CD4-positive, alpha-beta T cell (primary cell): ENCODE data around the gene BMF. TPM values are rescaled to one million over a fixed set of nuclear protein-coding genes. Genes with fewer than 3 reads are reported as not detected.
"Not testable (repeated sequence)": the region's sequence is repeated elsewhere in the genome, so short reads cannot be mapped to it uniquely, and the experiment has no call there.

Experiments
- ATAC-seq: fragments of 200-7000 bp; cut with Tn5 transposase; one replicate; pipeline ENCODE4 v1.10.0; 2022; ENCODE audit warnings: mild to moderate bottlenecking; ENCODE audit not compliant: poor library complexity
- CTCF ChIA-PET: fragments of 350-600 bp; sonication (Branson Sonifier 250); formaldehyde crosslinking; loops from one replicate; lab custom pipeline; 2021; ENCODE audit warnings: antibody characterized with exemption, inconsistent platforms; lab: Charles Lee
- POLR2A ChIA-PET: fragments of 350-600 bp; sonication (Branson Sonifier 250); formaldehyde crosslinking; loops from one replicate; lab custom pipeline; 2021; ENCODE audit warnings: antibody characterized with exemption, inconsistent platforms; lab: Charles Lee
- DNase-seq, 14 experiments: peaks; one replicate each; pipeline ENCODE4 v3.0.0-alpha.2; 2013 to 2020; ENCODE audit warnings: mixed read lengths in 2 of 14
- H3K27ac ChIP-seq, 2 donors: one replicate each; pipeline versions ENCODE4 v1.5.1 to v1.7.0; 2013; ENCODE audit warnings: low read length in 2 of 2, low read depth in 1 of 2, mild to moderate bottlenecking in 1 of 2
- H3K27me3 ChIP-seq, 2 experiments: 1 replicate in 1 of 2; 2 replicates in 1 of 2; pipeline versions ENCODE4 v1.6.1 to v1.7.0; 2013; ENCODE audit warnings: low read length in 2 of 2, control low read depth in 1 of 2, mild to moderate bottlenecking in 1 of 2, moderate library complexity in 1 of 2; ENCODE audit not compliant: insufficient read depth in 2 of 2, control insufficient read depth in 1 of 2
- H3K36me3 ChIP-seq: one replicate; pipeline ENCODE4 v1.6.1; 2013; ENCODE audit warnings: low read length, control low read depth; ENCODE audit not compliant: insufficient read depth
- H3K4me1 ChIP-seq: one replicate; pipeline ENCODE4 v1.6.1; 2013; ENCODE audit warnings: low read length, control low read depth; ENCODE audit not compliant: insufficient read depth
- H3K4me3 ChIP-seq: one replicate; pipeline ENCODE4 v1.5.1; 2013; ENCODE audit warnings: mild to moderate bottlenecking, low read length, moderate library complexity
- H3K9me3 ChIP-seq, 2 experiments: 1 replicate in 1 of 2; 2 replicates in 1 of 2; pipeline versions ENCODE4 v1.6.1 to v1.7.0; 2013; ENCODE audit warnings: low read length in 2 of 2, mild to moderate bottlenecking in 2 of 2, control low read depth in 1 of 2, moderate library complexity in 1 of 2; ENCODE audit not compliant: control insufficient read depth in 1 of 2, insufficient read depth in 1 of 2
- H3K27ac Mint-ChIP-seq: one replicate; pipeline ENCODE4 v1.8.0; 2020; ENCODE audit warnings: mixed read lengths
- H3K27me3 Mint-ChIP-seq: one replicate; pipeline ENCODE4 v1.8.0; 2021; ENCODE audit warnings: mixed read lengths
- H3K36me3 Mint-ChIP-seq: one replicate; pipeline ENCODE4 v1.8.0; 2021; ENCODE audit warnings: low read depth, mixed read lengths
- H3K4me1 Mint-ChIP-seq: one replicate; pipeline ENCODE4 v1.8.0; 2021; ENCODE audit warnings: low read depth, mixed read lengths
- H3K4me3 Mint-ChIP-seq: one replicate; pipeline ENCODE4 v1.8.0; 2020; ENCODE audit warnings: mild to moderate bottlenecking, mixed read lengths
- H3K9me3 Mint-ChIP-seq: one replicate; pipeline ENCODE4 v1.8.0; 2020; ENCODE audit warnings: mixed read lengths
- CTCF ChIP-seq: fragments of 200-600 bp; IDR thresholded peaks from one replicate; pipeline ENCODE4 v1.8.0; 2022; ENCODE audit warnings: antibody characterized with exemption, mild to moderate bottlenecking
- intact Hi-C, 2 experiments: fragments of 100-400 bp; cut with DNase I in 1 of 2; cut with micrococcal nuclease in 1 of 2; formaldehyde crosslinking; loops; one replicate each; pipeline versions ENCODE4 v1.15.1 to v1.9.0; 2023 to 2025; cut with DNase I, micrococcal nuclease
- total RNA-seq, 174 experiments: library from RNA in 2 of 174; stranded (reverse) in 2 of 174; gene quantifications; one replicate each; pipeline ENCODE4 v1.2.3 and lab custom pipeline; 2021 to 2026

The BMF gene
- total RNA-seq, 2 experiments from 2014 or later: 13.5 to 13.9 TPM

GRCh38 chr15:40149339-40149738 is 40.7 kb upstream of the BMF start:
- Mint-ChIP-seq H3K27me3 (no peaks in the 10 kb centered on the region), H3K4me3 (no peak overlapping the region), H3K36me3 (no peaks in the 10 kb centered on the region), H3K27ac (no peak overlapping the region), H3K9me3 (no peaks in the 10 kb centered on the region), H3K4me1 (no peaks in the 10 kb centered on the region)
- ATAC-seq (no peak), DNase-seq (no peak)
- no peak for TF ChIP-seq CTCF
- Histone ChIP-seq H3K4me1 (no peaks in the 10 kb centered on the region), H3K9me3 (no peaks in the 10 kb centered on the region), H3K4me3 (no peak overlapping the region), H3K27me3 (no peaks in the 10 kb centered on the region), H3K27ac (no peak overlapping the region), H3K36me3 (no peaks in the 10 kb centered on the region)
- ChIA-PET POLR2A (no interaction called here), CTCF (no interaction called here)
- intact Hi-C loops: no loop called here

GRCh38 chr15:40146037-40146436 is 37.4 kb upstream of the BMF start:
- Histone ChIP-seq H3K9me3 (no peaks in the 10 kb centered on the region), H3K27ac (no peak overlapping the region), H3K4me1 (no peaks in the 10 kb centered on the region), H3K27me3 (no peaks in the 10 kb centered on the region), H3K4me3 (no peak overlapping the region), H3K36me3 (no peaks in the 10 kb centered on the region)
- Mint-ChIP-seq H3K36me3 (no peaks in the 10 kb centered on the region), H3K4me3 (no peak overlapping the region), H3K27ac (no peak overlapping the region), H3K4me1 (no peaks in the 10 kb centered on the region), H3K9me3 (no peaks in the 10 kb centered on the region), H3K27me3 (no peaks in the 10 kb centered on the region)
- ChIA-PET CTCF (no interaction called here), POLR2A (no interaction called here)
- no peak for TF ChIP-seq CTCF
- no peak for DNase-seq
- no peak for ATAC-seq
- intact Hi-C loops: no loop called here

- no peaks in the 10 kb centered on the region for H3K36me3 ChIP-seq
- DNase-seq (no peak), ATAC-seq (no peak)
- H3K4me1 ChIP-seq: no peaks in the 10 kb centered on the region
- ChIA-PET CTCF (interaction anchor here (1.0 kb wide), 1 partner anchor 132 kb away, joined by 3 read pairs; no protein-coding TSS in a partner anchor), POLR2A (no interaction called here)
- no peaks in the 10 kb centered on the region for H3K9me3 ChIP-seq
- Mint-ChIP-seq H3K27me3 (no peaks in the 10 kb centered on the region), H3K27ac (no peak overlapping the region), H3K4me3 (no peak overlapping the region), H3K4me1 (no peaks in the 10 kb centered on the region), H3K9me3 (no peaks in the 10 kb centered on the region), H3K36me3 (no peaks in the 10 kb centered on the region)
- intact Hi-C loops: no loop called here
- no peaks in the 10 kb centered on the region for H3K27me3 ChIP-seq
- TF ChIP-seq CTCF: no peak
- no peak overlapping the region for H3K27ac ChIP-seq
- H3K4me3 ChIP-seq: no peak overlapping the region
Measured at GRCh38 chr15:40142428-40142827, 33.7 kb upstream of the BMF start.

- DNase-seq, H3K4me1 ChIP-seq, H3K9me3 Mint-ChIP-seq, ATAC-seq, H3K27ac Mint-ChIP-seq, H3K4me3 ChIP-seq, H3K4me1 Mint-ChIP-seq, H3K36me3 ChIP-seq, H3K36me3 Mint-ChIP-seq, intact Hi-C loops, H3K27me3 ChIP-seq, H3K27ac ChIP-seq, H3K4me3 Mint-ChIP-seq, H3K27me3 Mint-ChIP-seq, CTCF ChIA-PET, H3K9me3 ChIP-seq: not testable (repeated sequence)
- POLR2A ChIA-PET: interaction anchor here (0.6 kb wide), 1 partner anchor 275 kb away, joined by 3 read pairs; no protein-coding TSS in a partner anchor
Measured at GRCh38 chr15:40138201-40138570, 29.5 kb upstream of the BMF start.
